GM10248 (cell line): ENCODE data around the gene MYPN.

Experiments
- CTCF ChIA-PET: fragments of 300-600 bp; sonication (Branson Sonifier 250); formaldehyde crosslinking; extraction: SDS; loops from one replicate; lab custom pipeline; 2021; ENCODE audit warnings: antibody characterized with exemption; lab: Yijun Ruan, JAX
- POLR2A ChIA-PET: fragments of 350-650 bp; sonication (Branson Sonifier 250); formaldehyde crosslinking; extraction: SDS; loops from one replicate; lab custom pipeline; 2020; ENCODE audit warnings: antibody characterized with exemption; lab: Yijun Ruan, JAX
- DNase-seq: peaks from one replicate; pipeline ENCODE4 v3.0.0; 2012; ENCODE audit errors: extremely low spot score
- CTCF ChIP-seq: IDR thresholded peaks from 2 replicates; pipeline ENCODE4 v1.5.1; 2012; ENCODE audit warnings: mild to moderate bottlenecking, low read depth; ENCODE audit errors: extremely low read depth, missing control alignments, control extremely low read depth

Gene MYPN

GRCh38 chr10:68179016-68179415 is 69.7 kb downstream of the MYPN start:
- DNase-seq: no peak
- ChIA-PET POLR2A (no interaction called here), CTCF (interaction anchor here (1.8 kb wide), 1 partner anchor 23 kb away, joined by 4 read pairs; no protein-coding TSS in a partner anchor)
- no peak for TF ChIP-seq CTCF

GRCh38 chr10:68180490-68180889 is 71.2 kb downstream of the MYPN start:
- POLR2A ChIA-PET: no interaction called here

GRCh38 chr10:68184546-68184945 is 75.3 kb downstream of the MYPN start:
- ChIA-PET CTCF (no interaction called here), POLR2A (no interaction called here)
- no peak for DNase-seq
- no peak for TF ChIP-seq CTCF

More at GRCh38 chr10:68180490-68180889, 71.2 kb downstream of the MYPN start:
- CTCF ChIA-PET: interaction anchor here (1.9 to 2.2 kb wide), 2 partner anchors 23 to 25 kb away, joined by 5 to 7 read pairs; no protein-coding TSS in a partner anchor
- TF ChIP-seq CTCF: no peak
- DNase-seq: no peak

- ChIA-PET POLR2A (no interaction called here), CTCF (no interaction called here)
- no peak for TF ChIP-seq CTCF
- no peak for DNase-seq
Measured at GRCh38 chr10:68185085-68185484, 75.8 kb downstream of the MYPN start.

- ChIA-PET POLR2A (interaction anchor here (0.7 kb wide), 1 partner anchor 39 kb away, joined by 5 read pairs; no protein-coding TSS in a partner anchor), CTCF (interaction anchor here (1.0 to 1.3 kb wide), 4 partner anchors 10 to 334 kb away, joined by 3 to 5 read pairs (median 3); no protein-coding TSS in a partner anchor)
- DNase-seq: no peak
- no peak for TF ChIP-seq CTCF
Measured at GRCh38 chr10:68188835-68189234, 79.5 kb downstream of the MYPN start.

GRCh38 chr10:68192113-68192512 is 82.8 kb downstream of the MYPN start:
- no peak for DNase-seq
- ChIA-PET POLR2A (no interaction called here), CTCF (no interaction called here)
- no peak for TF ChIP-seq CTCF
